ELF-1 (cell line): ENCODE measurements around the gene OR2H2.

Experiments used
- DNase-seq: peaks from one replicate; pipeline ENCODE4 v3.0.0-alpha.2; 2016; ENCODE audit warnings: low read depth, low spot score

OR2H2 gene

DNA sequence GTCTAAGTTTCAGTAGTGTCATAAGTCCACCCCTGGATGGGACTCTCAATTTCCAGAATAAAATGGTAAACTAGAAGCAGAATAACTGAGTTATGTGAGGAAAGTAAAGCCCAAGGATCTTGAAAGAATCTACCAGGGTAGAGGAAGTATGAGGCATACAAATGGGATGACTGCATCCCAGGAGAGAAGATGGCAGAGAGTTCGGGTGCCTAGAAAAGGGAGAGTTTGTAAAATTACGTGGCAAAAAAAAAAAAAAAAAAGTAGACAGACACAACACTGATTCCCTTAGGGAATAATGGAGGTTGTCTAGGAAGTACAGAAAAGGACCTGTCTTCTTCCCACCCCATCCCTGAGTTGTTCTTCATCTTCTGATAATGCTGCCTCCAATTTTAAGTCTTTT, 44.6 kb downstream of the OR2H2 start:
- no peak for DNase-seq

DNA sequence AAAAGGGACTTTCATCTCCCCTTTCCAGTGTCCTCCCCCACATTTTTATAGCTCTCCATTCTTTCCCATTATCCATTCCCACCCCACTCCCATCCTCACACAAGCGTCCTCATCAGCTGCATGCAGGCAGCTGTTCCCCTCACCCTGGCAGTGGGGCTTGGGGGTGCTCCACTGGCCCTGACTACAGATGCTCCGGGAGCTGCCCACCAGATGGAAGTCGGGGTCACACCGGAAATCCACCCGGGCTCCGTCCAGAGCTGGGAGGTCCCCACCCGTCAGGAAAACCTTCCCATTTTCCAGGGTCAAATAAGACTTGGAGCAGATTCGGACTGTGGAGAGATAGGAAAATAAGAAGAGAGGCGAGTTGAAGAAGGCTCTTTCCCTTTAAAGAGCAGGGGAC, 45.4 kb downstream of the OR2H2 start:
- DNase-seq: no peak

DNA sequence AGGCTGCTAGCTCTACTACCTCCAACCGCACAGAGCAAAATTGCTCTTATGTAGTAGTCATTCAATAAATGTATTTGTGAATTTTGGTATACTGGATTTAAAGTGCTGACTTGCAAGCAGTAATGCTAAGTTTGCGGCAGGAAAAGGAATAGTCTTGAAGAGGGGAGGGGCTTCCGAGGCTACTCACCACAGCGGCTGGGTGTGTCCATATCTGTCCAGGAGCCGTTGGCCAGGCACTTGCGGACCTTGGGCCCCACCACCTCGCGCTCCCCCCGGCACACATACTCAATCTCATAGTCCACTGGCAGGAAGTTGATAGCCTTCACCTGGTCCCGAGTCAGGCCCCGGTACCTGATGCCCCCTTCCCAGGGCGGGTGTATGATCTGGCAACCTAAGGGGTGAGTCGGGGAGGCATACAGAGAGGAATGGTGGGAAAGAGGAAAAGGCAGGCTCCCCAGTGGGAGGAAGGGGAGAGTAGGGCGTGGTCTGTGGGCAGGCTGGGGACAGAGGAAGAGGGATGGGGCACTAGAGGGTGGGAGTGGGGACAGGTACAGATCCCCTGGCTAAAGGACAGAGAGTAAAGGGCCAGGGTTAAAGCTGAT, 46.4 kb downstream of the OR2H2 start:
- DNase-seq: no peak

DNA sequence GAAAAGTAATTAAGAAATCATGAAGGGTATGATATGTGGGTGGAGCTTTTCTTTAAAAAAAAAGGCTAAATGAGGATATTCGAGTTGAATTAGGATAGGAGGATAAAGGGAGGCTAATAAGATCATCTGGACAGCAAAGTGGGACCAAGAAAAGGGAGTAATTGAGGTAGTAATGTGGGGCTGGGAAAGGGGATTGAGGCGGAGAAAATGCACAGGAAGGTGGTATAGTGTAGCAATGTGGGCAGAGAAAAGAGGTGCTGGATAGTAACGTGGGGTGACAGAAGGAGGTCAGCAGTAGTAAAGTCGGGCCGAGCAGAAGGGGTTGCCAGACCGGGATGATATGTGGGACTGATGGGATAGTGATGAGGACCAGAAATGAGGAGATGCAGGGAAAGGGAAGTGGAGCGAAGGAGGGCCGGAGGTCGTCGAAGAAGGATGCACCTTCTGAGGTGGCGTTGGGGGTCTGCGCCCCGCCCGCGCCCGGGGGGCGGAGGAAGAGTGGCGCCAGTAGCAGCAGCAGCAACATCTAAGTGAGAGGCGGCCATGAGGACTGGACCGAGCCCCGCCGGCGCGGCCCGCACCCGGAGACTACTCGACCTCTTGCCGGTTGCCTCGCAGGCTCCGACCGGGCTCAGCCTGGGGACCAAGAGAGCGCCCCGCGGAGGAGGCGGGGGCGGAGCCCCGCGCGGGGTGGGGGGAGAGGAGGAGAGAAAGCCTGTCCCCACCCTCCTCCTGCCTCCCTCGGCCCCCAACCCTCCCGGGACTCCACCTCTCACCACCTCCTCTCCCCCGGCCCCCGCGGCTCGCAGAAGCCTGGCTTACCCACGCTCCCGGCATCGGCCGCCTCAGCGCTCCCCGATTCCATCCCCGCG, 47.2 kb downstream of the OR2H2 start:
- no peak for DNase-seq

DNA sequence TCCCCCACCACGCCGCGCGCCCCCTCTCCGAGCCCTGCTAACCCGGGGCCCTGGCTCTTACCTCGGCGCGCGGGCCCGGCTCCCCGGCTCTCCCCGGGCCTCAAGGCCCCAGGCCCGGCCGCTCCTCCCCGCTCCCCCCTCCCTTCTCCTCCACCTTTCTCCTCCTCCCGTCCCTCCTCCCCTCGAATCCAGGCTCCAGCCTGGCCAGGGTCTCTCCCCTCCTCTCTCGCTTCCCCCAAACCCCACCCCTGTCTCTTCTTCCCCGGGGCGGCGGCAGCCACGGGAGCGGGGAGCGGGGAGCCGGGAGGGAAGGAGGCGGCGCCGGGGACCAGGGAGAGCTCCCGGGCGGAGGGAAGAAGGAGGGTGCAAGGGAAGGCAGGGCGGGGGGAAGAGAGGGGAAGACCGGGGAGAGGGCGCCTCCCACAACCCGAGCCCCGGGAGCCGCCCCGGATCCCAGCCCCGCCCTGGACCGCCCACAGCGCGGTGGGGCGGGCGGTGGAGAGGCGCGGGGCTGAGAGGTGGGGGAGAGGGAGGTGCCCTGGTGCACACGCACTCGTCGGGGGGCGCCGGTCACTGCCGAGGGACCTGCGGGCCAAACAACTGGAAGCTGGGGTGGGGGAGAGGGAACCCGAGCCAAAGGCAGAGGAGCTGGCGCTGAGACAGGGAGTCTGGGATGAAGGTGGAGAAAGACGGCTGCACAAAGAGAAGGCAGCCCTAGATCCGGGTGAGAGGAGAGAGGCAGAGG, 48.0 kb downstream of the OR2H2 start, which contains the start of gene GABBR1:
GABBR1 (minus strand) TSS at position 395 of the 745 bp plus-strand sequence. CDS start 798 bp downstream, outside the sequence.
- peak; percentile 69 for DNase-seq

DNA sequence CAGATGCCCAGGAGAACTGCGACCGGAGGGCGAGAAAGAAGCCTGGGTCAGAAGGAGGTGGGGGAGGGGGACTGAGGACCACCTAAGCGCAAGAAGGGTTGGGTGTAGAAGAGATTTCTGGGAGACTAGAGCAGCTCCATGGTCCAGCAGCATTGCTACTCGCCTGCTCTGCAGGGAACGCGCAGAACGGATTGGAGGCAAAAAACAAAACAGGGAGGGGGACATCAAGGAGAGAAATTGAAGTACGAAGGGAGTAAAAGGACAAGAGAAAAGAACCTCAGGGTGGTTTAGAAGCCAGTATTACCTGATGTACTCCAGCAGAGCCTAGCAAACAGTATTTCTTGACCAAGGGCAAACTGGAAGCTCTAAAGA, 48.6 kb downstream of the OR2H2 start:
- DNase-seq: no peak

DNA sequence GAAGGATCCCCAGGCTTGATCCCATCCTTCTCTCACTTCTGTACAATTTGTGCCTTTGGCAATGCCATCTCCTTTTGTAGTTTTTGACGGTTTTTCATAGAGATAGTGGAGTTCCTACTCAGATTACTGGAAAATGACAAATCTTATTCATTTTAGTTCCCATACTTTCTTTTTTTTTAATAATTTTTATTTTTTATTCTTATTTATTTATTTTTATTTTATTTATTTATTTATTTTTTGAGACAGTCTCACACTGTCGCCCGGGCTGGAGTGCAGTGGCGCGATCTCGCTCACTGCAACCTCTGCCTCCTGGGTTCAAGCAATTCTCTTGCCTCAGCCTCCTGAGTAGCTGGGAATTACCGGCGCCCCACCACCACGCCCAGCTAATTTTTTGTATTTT, 52.3 kb downstream of the OR2H2 start:
- no peak for DNase-seq
